Gastrocnemius medialis (tissue), 4 donors: Measurements from ENCODE around the gene GAB2.

ENCODE experiments used
- POLR2A ChIP-seq, 2 donors: fragments of 450-650 bp; IDR thresholded peaks; one replicate each; pipeline ENCODE4 v1.6.1; 2017; ENCODE audit warnings: antibody characterized with exemption in 2 of 2, mild to moderate bottlenecking in 2 of 2, moderate library complexity in 2 of 2
- TF ChIP-seq, protein P1 (sequence below), 5 experiments: fragments of 450-650 bp in 3 of 5; fragments of 200-600 bp in 2 of 5; sonication (generic) in 2 of 5; IDR thresholded peaks in 4 of 5; conservative IDR thresholded peaks in 1 of 5; 1 replicate in 4 of 5; 2 replicates in 1 of 5; pipeline ENCODE4 v1.5.1; 2016 to 2019; ENCODE audit warnings: antibody characterized with exemption in 5 of 5, mild to moderate bottlenecking in 3 of 5, moderate library complexity in 3 of 5

- TF ChIP-seq, protein P1, sequence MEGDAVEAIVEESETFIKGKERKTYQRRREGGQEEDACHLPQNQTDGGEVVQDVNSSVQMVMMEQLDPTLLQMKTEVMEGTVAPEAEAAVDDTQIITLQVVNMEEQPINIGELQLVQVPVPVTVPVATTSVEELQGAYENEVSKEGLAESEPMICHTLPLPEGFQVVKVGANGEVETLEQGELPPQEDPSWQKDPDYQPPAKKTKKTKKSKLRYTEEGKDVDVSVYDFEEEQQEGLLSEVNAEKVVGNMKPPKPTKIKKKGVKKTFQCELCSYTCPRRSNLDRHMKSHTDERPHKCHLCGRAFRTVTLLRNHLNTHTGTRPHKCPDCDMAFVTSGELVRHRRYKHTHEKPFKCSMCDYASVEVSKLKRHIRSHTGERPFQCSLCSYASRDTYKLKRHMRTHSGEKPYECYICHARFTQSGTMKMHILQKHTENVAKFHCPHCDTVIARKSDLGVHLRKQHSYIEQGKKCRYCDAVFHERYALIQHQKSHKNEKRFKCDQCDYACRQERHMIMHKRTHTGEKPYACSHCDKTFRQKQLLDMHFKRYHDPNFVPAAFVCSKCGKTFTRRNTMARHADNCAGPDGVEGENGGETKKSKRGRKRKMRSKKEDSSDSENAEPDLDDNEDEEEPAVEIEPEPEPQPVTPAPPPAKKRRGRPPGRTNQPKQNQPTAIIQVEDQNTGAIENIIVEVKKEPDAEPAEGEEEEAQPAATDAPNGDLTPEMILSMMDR (IDR thresholded peaks at IDR 0.05 in 4 of 5, conservative IDR thresholded peaks at IDR 0.05 in 1 of 5), result no peak
- no peak for TF ChIP-seq POLR2A (IDR thresholded peaks at IDR 0.05)
These were observed 11.2 kb upstream of the GAB2 start for GRCh38 chr11:78428773-78429172.
